Measurements from ENCODE around the gene DHRS4.

- TF ChIP-seq KAT2B (IDR thresholded peaks at IDR 0.05; ENCODE audit: low read depth, low read length) (no peak), CTCF (IDR thresholded peaks at IDR 0.05 in 2 of 3, conservative IDR thresholded peaks at IDR 0.05 in 1 of 3; ENCODE audit: insufficient read depth in 2 of 3, low read depth in 1 of 3, low read length in 3 of 3) (no peak)
These were observed 14.7 kb upstream of the DHRS4 start for GRCh38 chr14:23938823-23939222.
